ENCODE data around the gene PITPNM3. TPM values are rescaled to one million over a fixed set of nuclear protein-coding genes. Genes with fewer than 3 reads are reported as not detected.

The PITPNM3 gene
- total and polyA plus RNA-seq, 2 of the 13 experiments (the other 11 are each of a cell fraction or from before 2014, with no cell fraction given) = 0.13 to 0.29 TPM

- Histone ChIP-seq H3K9ac (ENCODE audit: insufficient read depth, low read depth, low read length) (no peak overlapping the region), H3K36me3 (replicated peaks in 1 of 2; ENCODE audit: control insufficient read depth in 1 of 2, insufficient read depth in 2 of 2, low read length in 2 of 2) (no peaks in the 10 kb centered on the region), H3K79me2 (ENCODE audit: insufficient read depth, low read length) (no peaks in the 10 kb centered on the region), H3K27ac (ENCODE audit: extremely low read length, insufficient read depth, low read length) (no peak overlapping the region), H3K27me3 (ENCODE audit: control insufficient read depth in 1 of 2, insufficient read depth in 2 of 2, low read length in 2 of 2) (no peaks in the 10 kb centered on the region), H3K4me3 (replicated peaks in 1 of 3; ENCODE audit: insufficient read depth in 1 of 3, low read depth in 2 of 3, low read length in 3 of 3) (no peak overlapping the region), H3K9me3 (ENCODE audit: low read length) (no peaks in the 10 kb centered on the region), H4K20me1 (ENCODE audit: insufficient read depth, low read length) (no peaks in the 10 kb centered on the region), H3K4me2 (ENCODE audit: low read depth, low read length) (no peak overlapping the region), H2AFZ (ENCODE audit: low read length) (no peak overlapping the region), H3K4me1 (ENCODE audit: insufficient read depth, low read length) (0 out of 2 replicates have a peak, but pooled peaks cover 8% of the 10 kb centered on the region)
- no TSS peak for BruUV-seq (replicated peaks)
- TF ChIP-seq NFE2L2 (IDR thresholded peaks at IDR 0.05; ENCODE audit: low read length) = no peak
- no peak for TF ChIP-seq CBX1 (IDR thresholded peaks at IDR 0.05; ENCODE audit: low read depth)
- no peak for TF ChIP-seq ZNF691 (CRISPR knock-in tag; IDR thresholded peaks at IDR 0.05; ENCODE audit: borderline replicate concordance, low read depth)
- no peak for TF ChIP-seq ISL2 (CRISPR knock-in tag; IDR thresholded peaks at IDR 0.05)
- no peak for TF ChIP-seq MAZ (IDR thresholded peaks at IDR 0.05; ENCODE audit: borderline replicate concordance, low read depth, low read length)
- TF ChIP-seq MAZ (CRISPR knock-in tag; IDR thresholded peaks at IDR 0.05; ENCODE audit: low read depth) = no peak
- no peak for TF ChIP-seq ESRRA (CRISPR knock-in tag; IDR thresholded peaks at IDR 0.05; ENCODE audit: low read depth)
- TF ChIP-seq BRCA1 (CRISPR knock-in tag; IDR thresholded peaks at IDR 0.05) = no peak
- FAIRE-seq (no peak), ATAC-seq (no peak), DNase-seq (ENCODE audit: low spot score) (no peak)
- 57% methylated on average over 5 of the region's 5 CpGs for WGBS (ENCODE audit: low lambda C conversion rate)
- POLR2A ChIA-PET = no interaction called here
- CTCF ChIA-PET (ENCODE audit: low intra/inter-chr PET ratio, low total read pairs) = no interaction called here
- in situ Hi-C loops (cut with HindIII; ENCODE audit: extremely low pct_ligation_motif_present, low pct_unique_long_range_greater_than_20kb) = no loop called here
- intact Hi-C loops (cut with micrococcal nuclease; ENCODE audit: unreplicated experiment) = no loop called here
Measured at GRCh38 chr17:6532441-6532885, 23.9 kb downstream of the PITPNM3 start.

GRCh38 chr17:6531575-6531974 lies 24.8 kb downstream of the PITPNM3 start:
- CTCF ChIA-PET (ENCODE audit: low intra/inter-chr PET ratio, low total read pairs) = no interaction called here
- no peaks in the 10 kb centered on the region for H3K9me3 ChIP-seq (ENCODE audit: low read length)
- H3K27me3 ChIP-seq (ENCODE audit: control insufficient read depth in 1 of 2, insufficient read depth in 2 of 2, low read length in 2 of 2) = no peaks in the 10 kb centered on the region
- 24% methylated on average over 4 of the region's 7 CpGs for WGBS (ENCODE audit: low lambda C conversion rate)
- BruUV-seq (replicated peaks) = no TSS peak
- POLR2A ChIA-PET = no interaction called here
- no peaks in the 10 kb centered on the region for H3K79me2 ChIP-seq (ENCODE audit: insufficient read depth, low read length)
- no peaks in the 10 kb centered on the region for H4K20me1 ChIP-seq (ENCODE audit: insufficient read depth, low read length)
- no peak overlapping the region for H3K27ac ChIP-seq (ENCODE audit: extremely low read length, insufficient read depth, low read length)
- H3K4me2 ChIP-seq (ENCODE audit: low read depth, low read length) = no peak overlapping the region
- 0 out of 2 replicates have a peak, but pooled peaks cover 8% of the 10 kb centered on the region for H3K4me1 ChIP-seq (ENCODE audit: insufficient read depth, low read length)
- DNase-seq (ENCODE audit: low spot score) (no peak), FAIRE-seq (no peak), ATAC-seq (no peak)
- intact Hi-C loops (cut with micrococcal nuclease; ENCODE audit: unreplicated experiment) = no loop called here
- in situ Hi-C loops (cut with HindIII; ENCODE audit: extremely low pct_ligation_motif_present, low pct_unique_long_range_greater_than_20kb) = no loop called here
- no peak overlapping the region for H2AFZ ChIP-seq (ENCODE audit: low read length)
- no peak overlapping the region for H3K9ac ChIP-seq (ENCODE audit: insufficient read depth, low read depth, low read length)
- H3K36me3 ChIP-seq (replicated peaks in 1 of 2; ENCODE audit: control insufficient read depth in 1 of 2, insufficient read depth in 2 of 2, low read length in 2 of 2) = no peaks in the 10 kb centered on the region
- H3K4me3 ChIP-seq (replicated peaks in 1 of 3; ENCODE audit: insufficient read depth in 1 of 3, low read depth in 2 of 3, low read length in 3 of 3) = no peak overlapping the region
- TF ChIP-seq ZNF775 (CRISPR knock-in tag; IDR thresholded peaks at IDR 0.05; ENCODE audit: borderline replicate concordance) = no peak
- no peak for TF ChIP-seq NRL (CRISPR knock-in tag; IDR thresholded peaks at IDR 0.05; ENCODE audit: borderline replicate concordance)
- TF ChIP-seq SNAPC2 (CRISPR knock-in tag; IDR thresholded peaks at IDR 0.05) = no peak
- TF ChIP-seq ZNF501 (CRISPR knock-in tag; IDR thresholded peaks at IDR 0.05) = no peak
- TF ChIP-seq TARDBP (CRISPR knock-in tag; IDR thresholded peaks at IDR 0.05) = no peak
- no peak for TF ChIP-seq ZNF564 (CRISPR knock-in tag; IDR thresholded peaks at IDR 0.05)
- no peak for TF ChIP-seq ZNF256 (CRISPR knock-in tag; conservative IDR thresholded peaks at IDR 0.05)
- TF ChIP-seq MTERF4 (CRISPR knock-in tag; IDR thresholded peaks at IDR 0.05) = no peak
- no peak for TF ChIP-seq ZNF788 (CRISPR knock-in tag; IDR thresholded peaks at IDR 0.05; ENCODE audit: borderline replicate concordance)
- TF ChIP-seq KDM5B (CRISPR knock-in tag; IDR thresholded peaks at IDR 0.05; ENCODE audit: borderline replicate concordance) = no peak
- no peak for TF ChIP-seq KAT7 (CRISPR knock-in tag; IDR thresholded peaks at IDR 0.05; ENCODE audit: borderline replicate concordance)
- no peak for TF ChIP-seq MZF1 (CRISPR knock-in tag; IDR thresholded peaks at IDR 0.05; ENCODE audit: borderline replicate concordance)
- TF ChIP-seq ZNF790 (CRISPR knock-in tag; IDR thresholded peaks at IDR 0.05; ENCODE audit: borderline replicate concordance) = no peak

Measured in HepG2 (cell line).